Endothelial cell (in vitro differentiated cells): ENCODE results near the gene CETP. TPM values are rescaled to one million over a fixed set of nuclear protein-coding genes. Genes with fewer than 3 reads are reported as not detected.

Source experiments
- DNase-seq: peaks from one replicate; pipeline ENCODE4 v3.0.0; 2021; ENCODE audit warnings: low spot score
- H3K27ac Mint-ChIP-seq: one replicate; pipeline ENCODE4 v1.8.0; 2021; ENCODE audit warnings: mixed read lengths, inconsistent platforms; ENCODE audit not compliant: unreplicated experiment
- H3K27me3 Mint-ChIP-seq: one replicate; pipeline ENCODE4 v1.8.0; 2021; ENCODE audit warnings: mild to moderate bottlenecking, moderate library complexity, mixed read lengths, inconsistent platforms; ENCODE audit not compliant: unreplicated experiment
- H3K36me3 Mint-ChIP-seq: one replicate; pipeline ENCODE4 v1.8.0; 2021; ENCODE audit warnings: mild to moderate bottlenecking, low read depth, mixed read lengths, inconsistent platforms; ENCODE audit not compliant: unreplicated experiment
- H3K4me1 Mint-ChIP-seq: one replicate; pipeline ENCODE4 v1.8.0; 2021; ENCODE audit warnings: mild to moderate bottlenecking, mixed read lengths, inconsistent platforms; ENCODE audit not compliant: unreplicated experiment
- H3K4me3 Mint-ChIP-seq: one replicate; pipeline ENCODE4 v1.8.0; 2021; ENCODE audit warnings: mild to moderate bottlenecking, mixed read lengths, inconsistent platforms; ENCODE audit not compliant: unreplicated experiment
- H3K9me3 Mint-ChIP-seq: one replicate; pipeline ENCODE4 v1.8.0; 2021; ENCODE audit warnings: mixed read lengths, inconsistent platforms; ENCODE audit not compliant: unreplicated experiment
- CTCF ChIP-seq: fragments of 200-600 bp; sonication (generic); IDR thresholded peaks from one replicate; pipeline ENCODE4 v1.5.0; 2021; ENCODE audit warnings: antibody characterized with exemption; ENCODE audit not compliant: unreplicated experiment
- total RNA-seq: library from RNA; stranded (reverse); fragmentation: NEBNext Ultra II Directional; extraction: Animal tissue kit (Norgen Biotek cat#: 25700); gene quantifications from one replicate; pipeline ENCODE4 v1.2.1, GENCODE V29; 2021; ENCODE audit not compliant: unreplicated experiment

CETP gene
- total RNA-seq, 1 donor from 2014 or later = 7.8 TPM

GRCh38 chr16:56936491-56936890, 25.3 kb upstream of the CETP start:
- Mint-ChIP-seq H3K4me1 (peaks cover 24% of the 10 kb centered on the region), H3K4me3 (no peak overlapping the region), H3K27me3 (peaks cover 10% of the 10 kb centered on the region), H3K9me3 (no peaks in the 10 kb centered on the region), H3K36me3 (peaks cover 45% of the 10 kb centered on the region), H3K27ac (no peak overlapping the region)
- no peak for DNase-seq
- TF ChIP-seq CTCF = no peak

GRCh38 chr16:56936950-56937349, 24.8 kb upstream of the CETP start:
- no peaks in the 10 kb centered on the region for H3K9me3 Mint-ChIP-seq
- no peak overlapping the region for H3K4me3 Mint-ChIP-seq
- H3K27me3 Mint-ChIP-seq = peaks cover 10% of the 10 kb centered on the region
- no peak for TF ChIP-seq CTCF
- H3K36me3 Mint-ChIP-seq = peaks cover 48% of the 10 kb centered on the region
- peaks cover 24% of the 10 kb centered on the region for H3K4me1 Mint-ChIP-seq
- DNase-seq = no peak
- no peak overlapping the region for H3K27ac Mint-ChIP-seq

DNA sequence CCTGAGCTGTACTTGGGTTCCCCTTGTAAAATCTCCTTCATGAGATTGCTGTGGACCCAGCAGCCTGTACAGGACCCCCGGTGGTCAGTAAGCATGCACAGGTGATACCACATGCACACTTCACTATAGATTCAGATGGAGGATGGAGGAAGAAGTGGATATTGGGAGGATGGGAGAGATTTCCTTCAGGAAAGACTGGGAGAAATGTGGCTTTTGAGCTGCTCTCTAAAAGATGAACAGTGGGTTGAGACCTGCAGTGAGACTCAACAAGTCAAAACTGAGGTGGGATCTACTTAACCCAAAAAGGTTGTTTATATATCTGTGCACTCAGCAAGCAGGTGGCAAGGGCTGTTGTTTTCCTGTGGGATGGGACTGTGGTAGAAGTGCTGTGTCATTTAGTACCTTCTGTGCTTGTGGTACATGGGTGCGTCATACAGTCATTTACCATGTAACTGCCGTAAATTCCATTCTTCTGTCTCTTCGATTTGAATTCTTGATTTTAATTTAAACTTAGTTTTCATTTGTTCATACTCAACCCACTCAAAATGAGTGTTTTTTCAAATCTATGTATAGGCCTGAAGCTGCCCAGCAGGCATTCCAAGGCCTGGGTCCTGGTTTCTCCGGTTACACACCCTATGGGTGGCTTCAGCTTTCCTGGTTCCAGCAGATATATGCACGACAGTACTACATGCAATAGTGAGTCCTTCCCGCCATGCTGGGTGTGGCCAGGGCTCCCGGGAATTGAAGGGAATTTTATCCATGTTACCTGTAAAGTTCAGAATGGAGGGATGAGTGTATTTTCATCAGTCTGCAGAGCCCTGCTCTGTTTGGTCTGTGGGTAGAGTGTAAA, 22.9 kb upstream of the CETP start:
- Mint-ChIP-seq H3K9me3 (no peaks in the 10 kb centered on the region), H3K4me1 (peaks cover 19% of the 10 kb centered on the region), H3K36me3 (peaks cover 51% of the 10 kb centered on the region), H3K4me3 (no peak overlapping the region), H3K27ac (peak overlapping the region; percentile 52), H3K27me3 (no peaks in the 10 kb centered on the region)
- DNase-seq = no peak
- no peak for TF ChIP-seq CTCF

DNA sequence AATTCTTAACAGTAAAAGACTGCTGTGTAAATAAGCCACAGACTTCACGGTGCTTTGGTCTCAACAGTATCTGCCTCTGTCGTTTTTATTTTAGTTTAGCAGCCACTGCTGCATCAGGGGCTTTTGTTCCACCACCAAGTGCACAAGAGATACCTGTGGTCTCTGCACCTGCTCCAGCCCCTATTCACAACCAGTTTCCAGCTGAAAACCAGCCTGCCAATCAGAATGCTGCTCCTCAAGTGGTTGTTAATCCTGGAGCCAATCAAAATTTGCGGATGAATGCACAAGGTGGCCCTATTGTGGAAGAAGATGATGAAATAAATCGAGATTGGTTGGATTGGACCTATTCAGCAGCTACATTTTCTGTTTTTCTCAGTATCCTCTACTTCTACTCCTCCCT, 21.9 kb upstream of the CETP start:
- H3K27me3 Mint-ChIP-seq = no peaks in the 10 kb centered on the region
- no peak for DNase-seq
- TF ChIP-seq CTCF = no peak
- no peaks in the 10 kb centered on the region for H3K9me3 Mint-ChIP-seq
- H3K36me3 Mint-ChIP-seq = peaks cover 53% of the 10 kb centered on the region
- H3K27ac Mint-ChIP-seq = no peak overlapping the region
- peaks cover 12% of the 10 kb centered on the region for H3K4me1 Mint-ChIP-seq
- no peak overlapping the region for H3K4me3 Mint-ChIP-seq

DNA sequence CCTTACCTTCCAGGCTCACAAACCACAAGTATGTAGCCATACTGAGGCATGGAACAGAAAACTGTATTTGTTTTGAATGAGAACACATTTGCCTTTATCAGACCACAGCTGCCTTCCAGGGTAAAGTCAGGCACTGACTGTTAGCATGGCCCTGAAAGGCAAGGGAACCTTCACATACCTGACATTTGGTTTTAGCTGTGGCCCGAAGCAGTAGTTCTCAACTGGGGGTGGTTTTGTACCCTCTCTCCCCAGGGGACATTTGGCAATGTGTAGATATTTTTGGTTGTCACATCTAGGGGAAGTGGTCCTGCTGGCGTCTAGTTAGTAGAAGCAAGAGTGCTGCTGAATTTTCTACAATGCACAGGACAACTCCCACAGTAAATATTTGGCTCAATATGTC, 20.7 kb upstream of the CETP start:
- Mint-ChIP-seq H3K9me3 (no peaks in the 10 kb centered on the region), H3K36me3 (peaks cover 47% of the 10 kb centered on the region), H3K4me3 (no peak overlapping the region), H3K27ac (no peak overlapping the region), H3K27me3 (no peaks in the 10 kb centered on the region), H3K4me1 (peaks cover 4% of the 10 kb centered on the region)
- TF ChIP-seq CTCF = no peak
- no peak for DNase-seq
